Mammary epithelial cell (primary cell): ENCODE data around the gene KRTAP5-10.
"Not testable (repeated sequence)": the region's sequence is repeated elsewhere in the genome, so short reads cannot be mapped to it uniquely, and the experiment has no call there.

Experiments used
- EZH2 ChIP-seq: IDR thresholded peaks from 2 replicates; pipeline ENCODE4 v1.6.1; 2012; ENCODE audit warnings: low read length, inconsistent platforms, borderline replicate concordance
- TF ChIP-seq, protein P1 (sequence below), 2 donors: IDR thresholded peaks in 1 of 2; conservative IDR thresholded peaks in 1 of 2; 2 replicates each; pipeline ENCODE4 v1.5.1; 2011 to 2012; ENCODE audit warnings: inconsistent platforms in 2 of 2, low read length in 2 of 2, mild to moderate bottlenecking in 2 of 2, control low read depth in 1 of 2, low read depth in 1 of 2; ENCODE audit not compliant: insufficient read depth in 1 of 2; ENCODE audit errors: extremely low read depth in 1 of 2

GRCh38 chr11:71604798-71605488 lies 39.6 kb downstream of the KRTAP5-10 start:
- TF ChIP-seq, protein P1, sequence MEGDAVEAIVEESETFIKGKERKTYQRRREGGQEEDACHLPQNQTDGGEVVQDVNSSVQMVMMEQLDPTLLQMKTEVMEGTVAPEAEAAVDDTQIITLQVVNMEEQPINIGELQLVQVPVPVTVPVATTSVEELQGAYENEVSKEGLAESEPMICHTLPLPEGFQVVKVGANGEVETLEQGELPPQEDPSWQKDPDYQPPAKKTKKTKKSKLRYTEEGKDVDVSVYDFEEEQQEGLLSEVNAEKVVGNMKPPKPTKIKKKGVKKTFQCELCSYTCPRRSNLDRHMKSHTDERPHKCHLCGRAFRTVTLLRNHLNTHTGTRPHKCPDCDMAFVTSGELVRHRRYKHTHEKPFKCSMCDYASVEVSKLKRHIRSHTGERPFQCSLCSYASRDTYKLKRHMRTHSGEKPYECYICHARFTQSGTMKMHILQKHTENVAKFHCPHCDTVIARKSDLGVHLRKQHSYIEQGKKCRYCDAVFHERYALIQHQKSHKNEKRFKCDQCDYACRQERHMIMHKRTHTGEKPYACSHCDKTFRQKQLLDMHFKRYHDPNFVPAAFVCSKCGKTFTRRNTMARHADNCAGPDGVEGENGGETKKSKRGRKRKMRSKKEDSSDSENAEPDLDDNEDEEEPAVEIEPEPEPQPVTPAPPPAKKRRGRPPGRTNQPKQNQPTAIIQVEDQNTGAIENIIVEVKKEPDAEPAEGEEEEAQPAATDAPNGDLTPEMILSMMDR (conservative IDR thresholded peaks at IDR 0.05 in 1 of 2, IDR thresholded peaks at IDR 0.05 in 1 of 2; ENCODE audit: extremely low read depth in 1 of 2, insufficient read depth in 1 of 2, low read depth in 1 of 2, low read length in 2 of 2): peak in 1 of 2 donors; percentile 25
- TF ChIP-seq EZH2: not testable (repeated sequence)
